ENCODE results near the gene SLC5A2.
"Not testable (repeated sequence)": the region's sequence is repeated elsewhere in the genome, so short reads cannot be mapped to it uniquely, and the experiment has no call there.

SLC5A2 gene

DNA sequence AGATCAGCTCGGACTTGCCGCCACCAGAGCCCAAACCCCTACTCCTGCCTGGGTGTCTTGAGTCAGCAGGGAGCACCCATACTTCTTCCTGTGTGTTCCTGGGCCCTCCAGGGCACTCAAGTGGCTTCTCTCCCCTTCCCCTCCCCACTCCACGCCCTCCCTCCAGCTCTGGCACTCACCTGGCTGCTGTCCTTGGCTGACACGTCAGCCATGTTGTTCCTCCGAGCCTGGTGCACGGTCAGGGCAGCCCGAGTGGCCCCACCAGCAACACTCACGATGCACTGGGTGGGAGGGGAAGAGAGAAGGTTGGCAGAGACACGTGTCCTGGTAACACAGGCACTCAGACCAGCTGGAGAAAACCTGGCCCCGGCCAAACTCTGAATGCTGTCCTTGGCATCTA, 13.7 kb downstream of the SLC5A2 start:
- no peak for DNase-seq (ENCODE audit: low read depth in 3 of 3)

DNA sequence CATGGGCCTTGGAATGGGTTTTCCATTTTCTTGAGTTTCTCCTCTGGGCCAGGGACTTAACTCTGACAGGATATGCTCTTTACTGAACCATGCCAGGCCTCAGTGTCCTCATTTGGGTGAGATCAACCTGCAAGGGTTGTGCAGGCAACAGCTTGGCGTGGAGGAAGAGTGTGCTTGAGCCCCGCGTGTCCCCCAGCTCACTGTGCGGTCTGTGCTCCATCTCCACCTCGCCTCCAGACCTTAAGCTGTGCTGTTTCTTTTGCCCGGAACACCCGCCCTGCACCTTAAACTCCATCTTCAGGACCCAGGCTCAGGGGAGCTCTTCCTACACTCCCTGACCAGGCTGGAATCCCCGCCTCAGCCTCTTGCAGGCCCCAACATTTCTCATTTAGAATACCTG, 15.6 kb downstream of the SLC5A2 start:
- DNase-seq (ENCODE audit: low read depth in 3 of 3) = no peak

DNA sequence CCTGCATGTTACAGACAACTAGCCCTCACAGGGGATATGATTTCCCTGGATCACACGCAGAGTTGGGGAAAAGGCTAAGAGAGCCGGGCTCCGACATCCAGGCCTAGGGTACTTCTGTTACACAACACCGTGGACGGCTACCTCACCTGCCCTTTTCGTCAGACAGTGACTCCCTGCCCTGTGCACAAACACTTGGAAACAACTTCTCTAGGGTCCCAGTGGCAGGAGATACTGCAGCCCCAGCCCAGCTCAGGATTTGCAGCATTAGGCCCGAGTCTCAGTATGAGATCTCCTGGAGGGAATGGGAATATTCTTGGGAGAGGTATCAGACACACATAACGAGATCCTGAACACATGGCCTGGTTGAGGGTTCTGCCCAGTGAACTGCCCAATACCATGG, 17.0 kb downstream of the SLC5A2 start:
- no peak for DNase-seq (ENCODE audit: low read depth in 3 of 3)

DNA sequence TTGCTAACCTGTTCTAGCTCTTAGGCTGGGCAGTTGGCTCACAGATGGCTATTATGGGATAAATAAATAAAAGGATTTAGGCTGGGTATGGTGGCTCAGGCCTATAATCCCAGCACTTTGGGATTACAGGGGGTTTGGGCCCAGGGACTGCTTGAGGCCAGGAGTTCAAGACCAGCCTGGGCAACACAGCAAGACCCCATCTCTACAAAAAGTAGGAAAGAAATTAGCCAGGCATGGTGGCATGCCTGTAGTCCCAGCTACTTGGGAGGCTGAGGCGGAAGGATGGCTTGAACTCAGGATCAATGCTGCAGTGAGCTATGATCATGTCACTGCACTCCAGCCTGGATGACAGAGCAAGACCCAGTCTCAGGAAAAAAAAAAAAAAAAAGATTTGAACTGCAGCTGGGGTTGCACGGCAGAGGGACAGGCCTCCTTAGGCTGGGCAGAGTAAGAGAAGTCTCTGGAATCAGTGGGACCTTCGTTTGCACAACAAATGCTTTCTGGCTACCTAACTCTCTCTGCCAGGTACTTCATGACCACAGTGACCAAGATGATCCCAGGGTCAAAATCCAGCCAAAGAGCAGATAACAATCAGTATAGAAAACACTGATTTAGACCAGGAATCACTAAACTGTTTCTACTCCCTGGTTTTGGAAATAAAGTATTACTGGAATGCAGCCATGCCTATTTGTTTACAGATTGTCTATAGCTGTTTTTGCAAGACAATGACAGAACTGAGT, 18.5 kb downstream of the SLC5A2 start:
- DNase-seq (ENCODE audit: low read depth in 3 of 3) = no peak

DNA sequence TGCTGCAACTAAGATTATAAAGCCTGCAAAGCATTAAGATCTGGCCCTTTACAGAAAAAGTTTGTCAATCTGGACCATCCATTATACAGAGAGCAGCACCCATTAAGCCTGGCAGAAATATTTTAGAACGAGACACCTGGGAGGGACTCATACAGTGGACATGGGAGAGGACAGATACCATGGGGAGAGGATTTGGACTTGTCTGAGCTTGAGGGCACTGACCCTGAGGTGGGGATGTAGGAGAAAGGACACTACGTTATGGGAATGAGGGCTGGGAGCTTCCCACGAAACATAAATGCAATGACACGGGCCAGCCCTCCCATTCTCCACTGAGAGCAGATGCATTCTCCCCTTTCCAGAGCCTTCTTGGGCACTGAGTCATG, 19.0 kb downstream of the SLC5A2 start:
- no peak for DNase-seq (ENCODE audit: low read depth in 3 of 3)

DNA sequence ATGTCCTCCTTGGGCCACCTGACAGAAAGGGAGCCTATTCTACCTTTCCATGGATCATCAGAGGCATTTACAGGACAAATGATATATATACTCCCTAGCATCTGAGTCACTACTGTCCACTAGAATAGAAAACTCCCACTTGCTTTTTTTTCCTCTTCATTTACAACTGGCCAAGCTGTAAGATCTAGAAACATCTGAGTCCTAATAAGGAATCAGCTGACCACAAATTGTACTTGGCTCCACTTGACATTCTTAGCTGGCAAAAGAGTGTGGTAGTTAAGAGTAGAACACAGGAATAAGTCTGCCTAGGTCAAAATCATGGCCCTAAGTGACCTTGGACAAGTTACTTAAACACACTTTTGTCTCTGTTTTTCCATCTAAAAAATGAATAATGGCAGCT, 20.1 kb downstream of the SLC5A2 start:
- no peak for DNase-seq (ENCODE audit: low read depth in 3 of 3)

DNA sequence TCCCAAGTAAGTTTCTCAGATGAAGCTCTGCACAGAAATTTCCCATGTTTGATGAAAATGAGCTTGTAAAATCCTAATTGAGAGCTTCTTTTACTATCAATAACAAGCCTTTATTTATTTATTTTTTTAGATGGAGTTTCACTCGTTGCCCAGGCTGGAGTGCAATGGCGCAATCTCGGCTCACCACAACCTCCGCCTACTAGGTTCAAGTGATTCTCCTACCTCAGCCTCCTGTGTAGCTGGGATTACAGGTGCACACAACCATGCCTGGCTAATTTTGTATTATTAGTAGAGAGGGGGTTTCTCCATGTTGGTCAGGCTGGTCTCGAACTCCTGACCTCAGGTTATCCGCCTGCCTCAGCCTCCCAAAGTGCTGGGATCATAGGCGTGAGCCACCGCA, 20.6 kb downstream of the SLC5A2 start:
- not testable (repeated sequence) for DNase-seq (ENCODE audit: low read depth in 3 of 3)

DNA sequence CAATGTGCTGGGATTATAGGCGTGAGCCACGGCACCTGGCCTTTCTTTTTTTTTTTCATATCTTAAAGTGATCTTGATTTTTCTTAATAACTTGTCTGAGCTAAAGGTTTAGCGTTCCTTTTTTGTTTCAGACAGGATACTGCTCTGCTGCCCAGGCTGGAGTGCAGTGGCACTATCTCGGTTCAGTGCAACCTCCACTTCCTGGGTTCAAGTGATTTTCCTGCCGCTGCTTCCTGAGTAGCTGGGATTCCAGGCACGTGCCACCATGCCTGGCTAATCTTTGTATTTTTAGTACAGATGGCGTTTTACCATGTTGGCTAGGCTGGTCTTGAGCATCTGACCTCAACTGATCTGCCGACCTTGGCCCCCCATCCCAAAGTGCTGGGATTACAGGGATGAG, 21.2 kb downstream of the SLC5A2 start:
- no peak for DNase-seq (ENCODE audit: low read depth in 3 of 3)

DNA sequence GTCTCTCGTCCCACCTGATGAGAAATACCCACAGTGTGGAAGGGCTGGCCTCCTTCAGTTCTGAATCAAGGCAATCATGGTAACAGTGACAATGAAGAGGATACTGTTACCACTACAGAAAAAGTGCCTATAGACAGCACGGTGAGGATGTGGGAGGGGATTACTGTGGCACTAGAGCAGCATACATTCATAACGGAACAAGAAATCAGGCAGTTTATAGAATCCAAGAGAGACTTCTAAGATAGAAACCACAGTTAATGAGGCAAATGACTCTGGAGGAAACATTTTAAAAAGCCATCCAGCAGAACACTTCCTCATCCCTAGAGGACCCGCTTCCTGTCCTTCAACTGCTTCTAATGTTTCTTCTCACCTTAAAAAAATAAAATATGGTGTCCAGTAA, 22.6 kb downstream of the SLC5A2 start:
- DNase-seq (ENCODE audit: low read depth in 3 of 3) = no peak

DNA sequence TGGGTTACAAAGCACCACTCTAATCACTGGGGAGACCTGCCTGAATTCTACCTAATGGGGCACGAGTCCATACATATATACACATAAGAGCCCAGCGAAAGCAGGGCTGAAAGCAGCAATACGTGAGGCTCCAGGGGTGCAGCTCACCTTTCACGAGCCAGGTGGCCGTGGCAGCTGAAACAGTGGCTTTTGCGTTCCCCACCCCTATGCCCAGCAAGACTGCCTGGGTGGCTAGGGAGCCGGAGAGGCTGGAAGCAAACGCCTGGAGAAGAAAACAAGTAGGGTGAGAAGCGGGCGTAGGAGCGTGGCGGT, 24.6 kb downstream of the SLC5A2 start:
- DNase-seq (ENCODE audit: low read depth in 3 of 3) = no peak

DNA sequence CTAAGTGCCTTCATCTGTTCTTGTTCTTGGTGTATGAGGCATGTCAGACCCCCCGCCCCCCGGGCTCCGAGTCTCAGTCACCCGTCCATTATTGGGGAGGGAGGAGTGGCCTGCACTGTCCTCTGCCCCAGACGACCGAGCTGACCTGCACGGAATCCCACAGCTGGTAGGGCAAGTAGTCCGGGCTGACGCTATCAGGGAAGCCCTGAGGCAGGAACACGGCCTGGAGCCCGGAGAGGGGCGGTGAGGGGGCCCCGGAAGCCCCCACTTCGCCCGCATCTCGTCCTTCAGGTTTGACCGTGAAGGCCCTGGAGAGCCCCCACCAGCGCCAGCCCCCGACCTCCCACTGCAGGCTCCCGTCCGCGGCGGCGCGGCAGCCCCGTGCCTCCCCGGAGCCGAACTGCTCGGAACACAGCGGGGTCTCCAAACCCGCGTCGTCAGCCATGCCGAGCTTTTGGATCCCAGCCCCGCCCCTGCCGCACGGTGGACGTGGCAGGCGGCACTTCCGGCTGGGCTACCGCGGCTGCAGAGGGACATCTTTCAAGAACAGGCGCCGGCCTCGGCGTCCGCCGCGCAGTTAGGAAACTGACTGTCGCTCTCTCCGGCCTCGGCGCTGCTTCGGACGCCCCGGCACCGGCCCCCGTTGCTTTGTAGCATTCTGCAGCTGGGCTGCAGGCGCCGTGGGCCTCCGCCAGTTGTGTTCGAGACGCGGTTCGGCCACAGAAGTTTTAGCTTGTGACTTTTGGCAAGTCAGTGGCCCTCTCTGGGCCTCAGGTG, 25.2 kb downstream of the SLC5A2 start, which contains the start of gene RUSF1:
Gene RUSF1 (minus strand): TSS at position 463 of the 777 bp plus-strand sequence. CDS start 18 bp downstream, at position 445.
- peak; percentile 67 to 84 (median 70) for DNase-seq (ENCODE audit: low read depth in 3 of 3)

DNA sequence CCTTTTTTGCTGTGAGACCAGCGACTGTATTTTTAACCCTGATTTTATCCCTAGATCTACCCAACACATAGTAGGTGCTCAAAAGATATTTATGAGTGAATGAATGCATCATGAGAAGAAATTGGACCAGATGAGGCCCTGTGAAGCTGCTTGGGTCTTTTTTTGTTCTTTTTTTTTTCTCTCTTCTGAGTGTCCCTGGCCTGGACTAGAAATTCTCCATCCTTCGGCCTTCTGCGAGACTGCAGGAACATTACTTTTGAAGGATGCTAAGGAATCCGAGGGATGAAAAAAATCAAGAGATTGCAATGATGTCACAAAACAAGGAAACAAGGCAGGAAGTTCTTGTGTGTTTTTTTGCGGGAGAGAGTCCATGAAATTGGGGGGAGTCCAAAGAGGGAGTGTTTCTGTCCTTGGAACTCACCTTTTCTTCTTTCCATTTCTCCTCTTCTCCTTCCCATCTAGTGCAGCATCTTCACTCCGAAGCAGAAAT, 25.8 kb downstream of the SLC5A2 start:
- no peak for DNase-seq (ENCODE audit: low read depth in 3 of 3)

DNA sequence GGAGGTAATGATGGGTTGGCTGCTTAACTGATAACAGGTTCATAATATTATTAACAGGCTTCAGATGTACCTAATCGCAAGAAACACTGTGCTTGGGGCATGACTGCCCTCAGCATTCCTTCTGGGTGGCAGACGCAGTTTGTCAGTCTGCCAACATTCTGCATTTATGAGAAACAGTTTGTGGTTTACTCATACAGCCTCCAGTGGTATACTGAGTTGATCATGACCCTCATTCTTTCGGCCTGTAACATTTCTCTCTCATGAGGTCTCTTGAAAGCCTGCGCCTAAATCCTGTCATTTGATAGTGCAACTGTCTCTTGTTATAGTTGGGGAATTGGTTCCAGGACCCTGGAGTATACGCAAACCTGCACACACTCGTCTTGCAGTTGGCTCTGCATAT, 30.2 kb downstream of the SLC5A2 start:
- DNase-seq (ENCODE audit: low read depth in 3 of 3) = no peak

DNA sequence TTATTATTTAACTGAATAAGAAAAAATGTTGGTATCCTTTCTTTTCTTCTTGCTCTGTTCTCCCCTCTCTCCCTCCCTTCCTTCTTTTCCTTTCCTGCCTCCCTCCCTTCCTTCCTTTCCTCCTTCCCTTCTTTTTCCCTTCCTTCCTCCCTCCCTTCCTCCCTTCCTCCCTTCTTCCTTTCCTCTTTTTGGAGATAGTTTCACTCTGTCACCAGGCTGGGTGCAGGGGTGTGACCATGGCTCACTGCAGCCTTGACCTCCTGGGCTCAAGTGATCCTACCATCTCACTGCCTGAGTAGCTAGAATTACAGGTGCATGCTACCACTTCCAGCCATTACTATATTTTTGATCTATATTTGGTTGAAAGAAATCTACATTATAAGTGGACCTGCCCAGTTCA, 31.0 kb downstream of the SLC5A2 start:
- DNase-seq (ENCODE audit: low read depth in 3 of 3) = no peak

DNA sequence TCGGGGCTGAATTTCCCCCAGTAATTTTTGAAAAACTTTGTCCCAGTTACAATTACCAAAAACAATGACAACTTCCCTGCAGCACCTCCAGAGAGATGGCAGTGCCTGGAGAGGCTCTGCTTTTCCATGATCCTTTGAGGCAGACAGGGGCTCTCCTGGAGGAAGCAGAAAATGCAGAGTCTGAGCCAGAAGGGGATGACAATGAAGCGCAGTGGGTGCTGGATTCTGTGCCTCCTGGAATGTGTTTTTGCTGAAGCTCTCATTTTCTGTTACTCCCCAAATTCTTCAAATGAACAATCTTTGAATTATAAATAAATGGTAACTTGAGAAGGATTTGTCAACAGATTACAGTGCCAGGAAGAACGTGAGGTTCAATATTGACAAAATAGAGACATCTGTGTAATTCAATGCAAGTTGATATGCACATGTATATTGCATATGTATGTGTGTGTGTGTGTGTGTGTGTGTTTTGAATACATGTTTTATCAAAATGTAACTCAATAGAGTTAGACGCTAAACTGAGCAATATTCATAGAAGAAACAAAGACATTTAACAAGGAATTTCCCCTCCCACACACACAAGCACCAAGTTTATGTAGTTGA, 35.0 kb downstream of the SLC5A2 start:
- DNase-seq (ENCODE audit: low read depth in 3 of 3) = no peak

DNA sequence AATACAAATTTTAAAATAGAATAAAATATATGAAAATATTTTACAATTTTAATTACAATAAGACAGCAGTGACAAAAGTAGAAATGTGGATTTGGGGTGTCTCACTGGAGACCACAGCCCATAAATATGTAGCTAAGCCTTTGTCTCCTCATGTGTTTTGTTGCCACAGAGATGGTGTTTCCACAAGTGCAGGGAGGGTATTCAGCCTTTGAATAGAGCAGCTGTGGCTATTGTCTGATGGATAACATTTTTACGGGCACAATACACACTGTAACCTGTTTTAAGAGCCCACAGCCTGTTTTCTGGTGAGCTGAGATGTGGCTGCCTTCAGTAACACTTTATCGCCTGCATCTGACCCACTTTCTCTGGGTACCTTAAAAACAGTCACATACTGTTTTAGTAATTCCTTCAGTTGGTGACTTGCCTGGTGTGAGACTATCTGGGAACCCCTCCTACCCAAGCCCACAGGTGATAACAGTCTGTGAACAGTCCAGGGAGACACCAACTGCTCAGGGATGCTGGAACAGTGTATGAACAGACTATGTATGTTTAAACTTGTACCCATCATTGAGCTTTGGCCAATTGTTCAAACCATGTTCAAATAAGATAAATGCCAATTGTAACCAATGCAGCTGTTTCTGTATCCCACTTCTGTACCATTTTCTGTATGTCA, 37.0 kb downstream of the SLC5A2 start:
- DNase-seq (ENCODE audit: low read depth in 3 of 3) = no peak

DNA sequence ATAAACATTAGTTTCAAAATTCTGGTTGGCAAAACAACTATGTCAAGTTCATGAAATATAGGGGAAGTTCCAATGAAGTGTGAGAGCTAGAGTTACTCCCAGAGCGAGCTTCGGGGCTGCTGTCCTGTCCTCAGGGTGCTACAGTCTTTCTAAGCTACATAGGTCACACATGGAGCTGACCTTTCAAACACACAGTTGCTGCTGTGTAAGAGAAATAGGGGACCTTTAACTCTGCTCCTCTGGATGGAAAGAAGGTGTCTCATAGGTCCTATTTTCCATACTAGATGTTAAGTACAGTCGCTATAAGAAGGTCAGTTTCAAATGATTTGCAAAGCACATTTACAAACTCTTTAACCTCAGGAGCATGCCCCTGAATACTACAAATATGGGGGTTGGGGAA, 38.4 kb downstream of the SLC5A2 start:
- no peak for DNase-seq (ENCODE audit: low read depth in 3 of 3)

DNA sequence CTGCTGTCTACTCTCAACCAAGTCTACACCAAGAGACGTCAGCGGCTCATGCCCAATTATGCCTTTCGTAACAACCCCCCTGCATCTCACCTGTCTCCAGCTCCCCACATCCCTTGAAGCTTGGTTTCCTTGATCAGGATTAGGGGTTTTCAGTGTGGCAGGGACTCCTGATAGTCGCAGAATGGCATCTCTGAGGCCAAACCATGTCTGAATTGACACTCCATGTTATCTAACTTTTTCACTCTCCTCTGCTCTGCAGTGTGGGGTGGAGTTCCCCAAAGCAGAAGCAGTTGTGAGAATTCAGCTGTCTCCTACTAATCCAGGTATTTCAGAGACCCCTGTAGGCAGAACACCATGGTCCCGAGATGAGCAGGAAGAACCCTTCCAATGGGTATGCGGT, 39.1 kb downstream of the SLC5A2 start:
- DNase-seq (ENCODE audit: low read depth in 3 of 3) = no peak

DNA sequence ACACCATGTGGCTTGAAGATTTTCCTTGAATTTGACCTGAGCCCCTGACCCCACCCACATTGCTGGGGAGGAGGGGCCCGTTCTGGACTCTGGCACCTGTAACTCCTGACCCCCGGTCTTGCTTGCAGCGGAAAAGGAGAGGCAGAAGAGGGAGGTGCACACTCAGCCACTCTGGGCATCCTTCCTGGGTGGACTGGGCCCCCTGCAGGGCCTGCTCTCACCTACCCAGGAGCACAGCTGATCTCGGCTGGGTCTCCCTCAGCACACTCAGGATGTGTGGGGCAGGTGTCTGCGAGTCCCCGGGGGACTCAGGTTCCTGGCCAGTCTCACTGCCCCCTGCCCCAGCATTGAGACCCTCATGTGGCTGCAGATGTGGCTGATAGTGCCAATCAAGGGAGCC, 40.8 kb downstream of the SLC5A2 start:
- DNase-seq (ENCODE audit: low read depth in 3 of 3) = not testable (repeated sequence)

DNA sequence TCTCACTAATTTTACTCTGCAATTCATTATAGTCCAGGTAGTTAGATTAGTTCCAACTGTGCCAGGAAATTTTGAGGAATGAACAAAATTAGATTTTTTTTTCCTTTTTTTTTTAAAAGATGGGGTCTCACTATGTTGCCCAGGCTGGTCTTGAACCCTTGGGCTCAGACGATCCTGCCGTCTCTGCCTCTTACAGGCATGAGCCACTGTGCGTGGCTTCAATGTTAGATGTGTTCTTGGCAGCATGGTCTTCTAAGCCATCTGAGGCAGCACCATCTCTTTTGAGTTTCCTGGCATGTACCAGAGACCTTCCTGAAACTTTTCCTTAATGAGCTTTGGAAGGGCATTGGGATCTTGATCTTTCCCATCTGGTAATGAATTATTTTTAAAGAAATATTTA, 42.2 kb downstream of the SLC5A2 start:
- no peak for DNase-seq (ENCODE audit: low read depth in 3 of 3)

DNA sequence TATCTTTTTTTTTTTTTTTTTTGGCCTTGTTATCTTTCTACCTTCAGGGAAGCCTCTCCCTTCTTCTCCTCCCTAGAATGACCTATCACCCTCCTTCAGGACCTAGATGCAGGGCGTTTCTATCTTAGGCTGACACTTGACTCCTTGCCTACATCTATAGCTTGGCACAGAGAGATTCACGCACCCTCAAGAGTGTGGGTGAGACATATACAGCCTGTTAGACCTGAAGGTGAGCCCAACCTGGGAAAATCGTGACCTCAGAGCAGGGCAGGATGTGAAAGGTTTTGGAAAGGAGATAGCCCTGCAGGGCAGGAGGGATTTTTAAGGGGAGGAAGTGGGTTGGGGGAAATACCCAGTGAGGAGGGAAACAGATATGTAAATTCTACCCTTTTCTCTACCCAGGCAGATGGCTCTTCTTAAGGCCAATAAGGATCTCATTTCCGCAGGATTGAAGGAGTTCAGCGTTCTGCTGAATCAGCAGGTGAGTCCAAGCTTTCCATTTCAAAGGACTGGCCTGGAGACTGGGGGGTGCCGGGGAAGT, 44.9 kb downstream of the SLC5A2 start, which contains the start of gene AHSP:
Gene AHSP (plus strand): TSS at position 167 of the 541 bp plus-strand sequence. CDS start 240 bp downstream, at position 407.
- no peak for DNase-seq (ENCODE audit: low read depth in 3 of 3)

DNA sequence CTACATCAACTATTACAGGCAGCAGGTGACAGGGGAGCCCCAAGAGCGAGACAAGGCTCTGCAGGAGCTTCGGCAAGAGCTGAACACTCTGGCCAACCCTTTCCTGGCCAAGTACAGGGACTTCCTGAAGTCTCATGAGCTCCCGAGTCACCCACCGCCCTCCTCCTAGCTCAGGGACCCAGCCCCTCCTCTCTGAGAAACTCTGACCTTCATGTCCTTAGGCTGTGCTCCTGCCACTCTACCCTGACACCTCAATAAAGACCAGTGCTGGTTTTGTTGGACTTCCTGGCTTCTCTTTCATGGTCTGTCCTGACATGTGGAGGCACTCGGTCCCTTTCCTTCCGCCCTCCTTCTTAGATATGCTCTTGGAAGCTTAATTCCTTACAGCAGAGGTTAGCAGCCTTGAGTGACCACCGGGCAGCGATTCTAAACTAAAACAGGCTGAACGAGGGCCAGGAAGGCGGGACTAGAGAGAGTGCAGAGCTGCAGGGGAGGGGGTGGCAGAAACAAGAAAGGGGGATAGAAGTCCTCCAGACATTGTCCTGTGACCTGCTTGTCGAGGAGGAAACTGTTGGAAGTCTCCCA, 45.7 kb downstream of the SLC5A2 start:
- no peak for DNase-seq (ENCODE audit: low read depth in 3 of 3)

Data from stimulated activated CD4-positive, alpha-beta T cell treated with anti-CD3 and anti-CD28 coated beads, TNF-alpha, amount 100 ng/mL, for 24 hours (primary cell).